ENCODE data around the gene MEOX1. TPM values are rescaled to one million over a fixed set of nuclear protein-coding genes. Genes with fewer than 3 reads are reported as not detected.
"Not testable (repeated sequence)": the region's sequence is repeated elsewhere in the genome, so short reads cannot be mapped to it uniquely, and the experiment has no call there.

Gene MEOX1
- total and polyA plus RNA-seq, 2 of the 4 experiments (the other 2 are of a cell fraction): 0.48 to 0.72 TPM

DNA sequence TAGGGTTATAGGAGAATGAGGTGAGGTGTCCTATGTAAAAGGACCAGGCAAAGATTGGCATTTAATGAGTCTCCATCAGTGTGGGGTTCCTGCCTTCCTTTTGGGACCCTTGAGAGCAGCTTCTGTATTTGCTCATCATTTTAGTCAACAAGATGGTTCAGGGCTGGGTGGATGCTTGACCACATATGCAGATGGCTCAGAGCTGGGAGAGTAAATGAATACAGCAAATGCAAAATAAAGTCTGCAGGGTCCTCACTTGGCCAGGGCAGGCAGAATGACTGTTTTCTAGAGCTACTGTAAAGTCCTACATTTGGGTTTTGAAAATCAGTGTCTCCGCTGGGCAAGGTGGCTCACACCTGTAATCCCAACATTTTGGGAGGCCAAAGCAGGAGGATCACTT, 58.4 kb downstream of the MEOX1 start:
- 0 out of 2 replicates have a peak, but pooled peaks cover 3% of the 10 kb centered on the region for H3K9me1 ChIP-seq (ENCODE audit: insufficient read depth, low read length)
- H2BK120ac ChIP-seq (ENCODE audit: low read depth, low read length): no peak overlapping the region
- in situ Hi-C loops (cut with MboI; ENCODE audit: low sequenced_read_pairs) (no loop called here), dilution Hi-C loops (cut with HindIII; ENCODE audit: low sequenced_read_pairs, unreplicated experiment) (no loop called here), intact Hi-C loops (cut with micrococcal nuclease) (no loop called here)
- H3K14ac ChIP-seq (replicated peaks; ENCODE audit: low read depth, low read length): no peak overlapping the region
- TF ChIP-seq RCOR1 (IDR thresholded peaks at IDR 0.05; ENCODE audit: insufficient replicate concordance, low read length): no peak
- TF ChIP-seq, protein P1, sequence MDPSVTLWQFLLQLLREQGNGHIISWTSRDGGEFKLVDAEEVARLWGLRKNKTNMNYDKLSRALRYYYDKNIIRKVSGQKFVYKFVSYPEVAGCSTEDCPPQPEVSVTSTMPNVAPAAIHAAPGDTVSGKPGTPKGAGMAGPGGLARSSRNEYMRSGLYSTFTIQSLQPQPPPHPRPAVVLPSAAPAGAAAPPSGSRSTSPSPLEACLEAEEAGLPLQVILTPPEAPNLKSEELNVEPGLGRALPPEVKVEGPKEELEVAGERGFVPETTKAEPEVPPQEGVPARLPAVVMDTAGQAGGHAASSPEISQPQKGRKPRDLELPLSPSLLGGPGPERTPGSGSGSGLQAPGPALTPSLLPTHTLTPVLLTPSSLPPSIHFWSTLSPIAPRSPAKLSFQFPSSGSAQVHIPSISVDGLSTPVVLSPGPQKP (IDR thresholded peaks at IDR 0.05; ENCODE audit: borderline replicate concordance, low read depth, low read length): no peak
- TF ChIP-seq MXI1 (IDR thresholded peaks at IDR 0.05; ENCODE audit: borderline replicate concordance, low read depth, low read length): no peak
- H3K4me2 ChIP-seq (ENCODE audit: low read depth, low read length): no peak overlapping the region
- H4K5ac ChIP-seq (ENCODE audit: low read depth, low read length): no peak overlapping the region
- ChIA-PET POLR2A (ENCODE audit: unreplicated experiment) (no interaction called here), CTCF (no interaction called here)
- H2AK9ac ChIP-seq (replicated peaks; ENCODE audit: low read depth, low read length, poor library complexity): no peak overlapping the region
- H3K4me3 ChIP-seq (ENCODE audit: insufficient read depth, low read depth, low read length): no peak overlapping the region
- H3K79me1 ChIP-seq (ENCODE audit: low read depth in 1 of 2, low read length in 2 of 2): no peaks in the 10 kb centered on the region
- H4K91ac ChIP-seq (ENCODE audit: insufficient read depth, low read depth, low read length): no peak overlapping the region
- no peaks in the 10 kb centered on the region for H4K20me1 ChIP-seq (ENCODE audit: insufficient read depth, low read length)
- no peak overlapping the region for H3K18ac ChIP-seq (ENCODE audit: low read depth, low read length)
- no peak overlapping the region for H3K4ac ChIP-seq (ENCODE audit: low read depth, low read length)
- DNase-seq: no peak
- peaks cover 4% of the 10 kb centered on the region for H3K9me3 ChIP-seq (ENCODE audit: control insufficient read depth, insufficient read depth, low read length)
- no peak for ATAC-seq (ENCODE audit: low read depth)
- H2BK5ac ChIP-seq (ENCODE audit: low read depth, low read length, poor library complexity, severe bottlenecking): no peak overlapping the region
- no peak overlapping the region for H2AFZ ChIP-seq (replicated peaks; ENCODE audit: low read length, poor library complexity)
- H2AK5ac ChIP-seq (ENCODE audit: low read depth, low read length): no peak overlapping the region
- no peak overlapping the region for H3K27ac ChIP-seq (ENCODE audit: insufficient read depth, low read length)
- no peak overlapping the region for H3K23ac ChIP-seq (ENCODE audit: low read depth, low read length)
- WGBS, 2 experiments (ENCODE audit: extremely low coverage in 2 of 2, insufficient read length in 1 of 2): no CpG with 5 or more reads among the region's 1 CpG
- no peak overlapping the region for H2BK15ac ChIP-seq (ENCODE audit: low read depth, low read length)
- no peak overlapping the region for H3K56ac ChIP-seq (ENCODE audit: extremely low read depth, insufficient read depth, low read length)
- peaks cover 7% of the 10 kb centered on the region for H3K4me1 ChIP-seq (ENCODE audit: control insufficient read depth, insufficient read depth, low read length)
- no TSS peak for BruUV-seq (replicated peaks)
- no peak overlapping the region for H3K9ac ChIP-seq (ENCODE audit: low read depth, low read length)
- no peak overlapping the region for H2BK20ac ChIP-seq (ENCODE audit: low read depth, low read length)
- H3K27me3 ChIP-seq (ENCODE audit: control insufficient read depth, insufficient read depth, low read length): peaks cover 5% of the 10 kb centered on the region; the same call in 1 of the 2 replicates
- no peak overlapping the region for H4K8ac ChIP-seq (ENCODE audit: low read depth in 2 of 2, low read length in 2 of 2)
- H3K36me3 ChIP-seq (ENCODE audit: control insufficient read depth, insufficient read depth, low read length): no peaks in the 10 kb centered on the region

DNA sequence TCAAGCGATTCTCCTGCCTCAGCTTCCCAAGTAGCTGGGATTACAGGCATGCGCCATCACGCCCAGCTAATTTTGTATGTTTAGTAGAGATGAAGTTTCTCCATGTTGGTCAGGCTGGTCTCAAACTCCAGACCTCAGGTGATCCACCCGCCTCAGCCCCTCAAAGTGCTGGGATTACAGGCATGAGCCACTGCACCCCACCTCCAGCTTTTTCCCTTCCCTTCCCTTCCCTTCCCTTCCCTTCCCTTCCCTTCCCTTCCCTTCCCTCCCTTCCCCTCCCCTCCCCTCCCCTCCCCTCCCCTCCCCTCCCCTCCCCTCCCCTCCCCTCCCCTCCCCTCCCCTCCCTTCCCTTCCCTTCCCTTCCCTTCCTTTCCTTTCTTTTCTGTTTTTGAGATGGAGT, 59.2 kb downstream of the MEOX1 start:
- H2BK120ac ChIP-seq (ENCODE audit: low read depth, low read length); H3K23ac ChIP-seq (ENCODE audit: low read depth, low read length); H3K4me1 ChIP-seq (ENCODE audit: control insufficient read depth, insufficient read depth, low read length); H4K91ac ChIP-seq (ENCODE audit: insufficient read depth, low read depth, low read length); H3K79me1 ChIP-seq (ENCODE audit: low read depth in 1 of 2, low read length in 2 of 2); H4K5ac ChIP-seq (ENCODE audit: low read depth, low read length); H3K27me3 ChIP-seq (ENCODE audit: control insufficient read depth, insufficient read depth, low read length); H2BK20ac ChIP-seq (ENCODE audit: low read depth, low read length); dilution Hi-C loops (cut with HindIII; ENCODE audit: low sequenced_read_pairs, unreplicated experiment); ATAC-seq (ENCODE audit: low read depth); H3K18ac ChIP-seq (ENCODE audit: low read depth, low read length); H3K27ac ChIP-seq (ENCODE audit: insufficient read depth, low read length); H3K4ac ChIP-seq (ENCODE audit: low read depth, low read length); H2BK15ac ChIP-seq (ENCODE audit: low read depth, low read length); BruUV-seq (replicated peaks); in situ Hi-C loops (cut with MboI; ENCODE audit: low sequenced_read_pairs); H2AK9ac ChIP-seq (replicated peaks; ENCODE audit: low read depth, low read length, poor library complexity); H2AFZ ChIP-seq (replicated peaks; ENCODE audit: low read length, poor library complexity); H4K8ac ChIP-seq (ENCODE audit: low read depth in 2 of 2, low read length in 2 of 2); H2BK5ac ChIP-seq (ENCODE audit: low read depth, low read length, poor library complexity, severe bottlenecking); H2AK5ac ChIP-seq (ENCODE audit: low read depth, low read length); H3K14ac ChIP-seq (replicated peaks; ENCODE audit: low read depth, low read length); POLR2A ChIA-PET (ENCODE audit: unreplicated experiment); H3K4me3 ChIP-seq (ENCODE audit: insufficient read depth, low read depth, low read length); H3K4me2 ChIP-seq (ENCODE audit: low read depth, low read length); H3K56ac ChIP-seq (ENCODE audit: extremely low read depth, insufficient read depth, low read length); H4K20me1 ChIP-seq (ENCODE audit: insufficient read depth, low read length); H3K9me1 ChIP-seq (ENCODE audit: insufficient read depth, low read length); H3K36me3 ChIP-seq (ENCODE audit: control insufficient read depth, insufficient read depth, low read length); H3K9me3 ChIP-seq (ENCODE audit: control insufficient read depth, insufficient read depth, low read length); intact Hi-C loops (cut with micrococcal nuclease); H3K9ac ChIP-seq (ENCODE audit: low read depth, low read length); DNase-seq; CTCF ChIA-PET: not testable (repeated sequence)
- WGBS, 2 experiments (ENCODE audit: extremely low coverage in 2 of 2, insufficient read length in 1 of 2): no CpG with 5 or more reads among the region's 4 CpGs

All from IMR-90 (cell line).